ENCODE measurements around the gene RNU6-7.

Gene RNU6-7

GRCh38 chr14:32230695-32231280 is 28.9 kb downstream of the RNU6-7 start:
- no peaks in the 10 kb centered on the region for H3K27me3 ChIP-seq (ENCODE audit: low read depth, low read length)
- H3K4me1 ChIP-seq (ENCODE audit: control insufficient read depth in 1 of 2, insufficient read depth in 2 of 2, low read length in 2 of 2): peaks cover 0 to 8% of the 10 kb centered on the region in 2 donors
- no peak overlapping the region for H3K4me3 ChIP-seq (ENCODE audit: low read depth in 1 of 2, low read length in 2 of 2)
- no peaks in the 10 kb centered on the region for H3K36me3 ChIP-seq (ENCODE audit: control insufficient read depth in 1 of 2, insufficient read depth in 2 of 2, low read length in 2 of 2)
- peak overlapping the region; percentile 28 for H3K27ac ChIP-seq (ENCODE audit: low read length)
- no peaks in the 10 kb centered on the region for H3K9me3 ChIP-seq (ENCODE audit: control insufficient read depth in 1 of 2, low read length in 2 of 2)

GRCh38 chr14:32232481-32232880 is 30.6 kb downstream of the RNU6-7 start:
- no peaks in the 10 kb centered on the region for H3K9me3 ChIP-seq (ENCODE audit: control insufficient read depth in 1 of 2, low read length in 2 of 2)
- H3K4me3 ChIP-seq (ENCODE audit: low read depth in 1 of 2, low read length in 2 of 2): no peak overlapping the region
- no peaks in the 10 kb centered on the region for H3K36me3 ChIP-seq (ENCODE audit: control insufficient read depth in 1 of 2, insufficient read depth in 2 of 2, low read length in 2 of 2)
- peaks cover 0 to 8% of the 10 kb centered on the region in 2 donors for H3K4me1 ChIP-seq (ENCODE audit: control insufficient read depth in 1 of 2, insufficient read depth in 2 of 2, low read length in 2 of 2)
- H3K27ac ChIP-seq (ENCODE audit: low read length): no peak overlapping the region
- no peaks in the 10 kb centered on the region for H3K27me3 ChIP-seq (ENCODE audit: low read depth, low read length)

- Histone ChIP-seq H3K4me1 (ENCODE audit: control insufficient read depth in 1 of 2, insufficient read depth in 2 of 2, low read length in 2 of 2) (peaks cover 0 to 8% of the 10 kb centered on the region in 2 donors), H3K4me3 (ENCODE audit: low read depth in 1 of 2, low read length in 2 of 2) (no peak overlapping the region), H3K27me3 (ENCODE audit: low read depth, low read length) (no peaks in the 10 kb centered on the region), H3K9me3 (ENCODE audit: control insufficient read depth in 1 of 2, low read length in 2 of 2) (no peaks in the 10 kb centered on the region), H3K27ac (ENCODE audit: low read length) (no peak overlapping the region), H3K36me3 (ENCODE audit: control insufficient read depth in 1 of 2, insufficient read depth in 2 of 2, low read length in 2 of 2) (no peaks in the 10 kb centered on the region)
Measured at GRCh38 chr14:32233260-32233659, 31.4 kb downstream of the RNU6-7 start.

GRCh38 chr14:32244404-32244803 is 42.6 kb downstream of the RNU6-7 start:
- H3K27me3 ChIP-seq (ENCODE audit: low read depth, low read length): no peaks in the 10 kb centered on the region
- H3K9me3 ChIP-seq (ENCODE audit: control insufficient read depth in 1 of 2, low read length in 2 of 2): no peaks in the 10 kb centered on the region
- H3K4me3 ChIP-seq (ENCODE audit: low read depth in 1 of 2, low read length in 2 of 2): no peak overlapping the region
- H3K27ac ChIP-seq (ENCODE audit: low read length): no peak overlapping the region
- H3K36me3 ChIP-seq (ENCODE audit: control insufficient read depth in 1 of 2, insufficient read depth in 2 of 2, low read length in 2 of 2): no peaks in the 10 kb centered on the region
- no peaks in the 10 kb centered on the region for H3K4me1 ChIP-seq (ENCODE audit: control insufficient read depth in 1 of 2, insufficient read depth in 2 of 2, low read length in 2 of 2)

- H3K36me3 ChIP-seq (ENCODE audit: control insufficient read depth in 1 of 2, insufficient read depth in 2 of 2, low read length in 2 of 2): no peaks in the 10 kb centered on the region
- H3K27ac ChIP-seq (ENCODE audit: low read length): no peak overlapping the region
- no peaks in the 10 kb centered on the region for H3K9me3 ChIP-seq (ENCODE audit: control insufficient read depth in 1 of 2, low read length in 2 of 2)
- H3K4me3 ChIP-seq (ENCODE audit: low read depth in 1 of 2, low read length in 2 of 2): no peak overlapping the region
- H3K4me1 ChIP-seq (ENCODE audit: control insufficient read depth in 1 of 2, insufficient read depth in 2 of 2, low read length in 2 of 2): peaks cover 0 to 6% of the 10 kb centered on the region in 2 donors
- H3K27me3 ChIP-seq (ENCODE audit: low read depth, low read length): no peaks in the 10 kb centered on the region
Measured at GRCh38 chr14:32246751-32247150, 44.9 kb downstream of the RNU6-7 start.

- H3K4me1 ChIP-seq (ENCODE audit: control insufficient read depth in 1 of 2, insufficient read depth in 2 of 2, low read length in 2 of 2): peaks cover 0 to 10% of the 10 kb centered on the region in 2 donors
- H3K27ac ChIP-seq (ENCODE audit: low read length): no peak overlapping the region
- H3K27me3 ChIP-seq (ENCODE audit: low read depth, low read length): no peaks in the 10 kb centered on the region
- H3K36me3 ChIP-seq (ENCODE audit: control insufficient read depth in 1 of 2, insufficient read depth in 2 of 2, low read length in 2 of 2): no peaks in the 10 kb centered on the region
- no peaks in the 10 kb centered on the region for H3K9me3 ChIP-seq (ENCODE audit: control insufficient read depth in 1 of 2, low read length in 2 of 2)
- no peak overlapping the region for H3K4me3 ChIP-seq (ENCODE audit: low read depth in 1 of 2, low read length in 2 of 2)
Measured at GRCh38 chr14:32249371-32249770, 47.5 kb downstream of the RNU6-7 start.

- Histone ChIP-seq H3K4me3 (ENCODE audit: low read depth in 1 of 2, low read length in 2 of 2) (no peak overlapping the region), H3K27ac (ENCODE audit: low read length) (no peak overlapping the region), H3K36me3 (ENCODE audit: control insufficient read depth in 1 of 2, insufficient read depth in 2 of 2, low read length in 2 of 2) (no peaks in the 10 kb centered on the region), H3K9me3 (ENCODE audit: control insufficient read depth in 1 of 2, low read length in 2 of 2) (no peaks in the 10 kb centered on the region), H3K27me3 (ENCODE audit: low read depth, low read length) (no peaks in the 10 kb centered on the region), H3K4me1 (ENCODE audit: control insufficient read depth in 1 of 2, insufficient read depth in 2 of 2, low read length in 2 of 2) (peaks cover 0 to 12% of the 10 kb centered on the region in 2 donors)
Measured at GRCh38 chr14:32249780-32250179, 47.9 kb downstream of the RNU6-7 start.

- Histone ChIP-seq H3K36me3 (ENCODE audit: control insufficient read depth in 1 of 2, insufficient read depth in 2 of 2, low read length in 2 of 2) (no peaks in the 10 kb centered on the region), H3K27me3 (ENCODE audit: low read depth, low read length) (no peaks in the 10 kb centered on the region), H3K27ac (ENCODE audit: low read length) (no peak overlapping the region), H3K9me3 (ENCODE audit: control insufficient read depth in 1 of 2, low read length in 2 of 2) (no peaks in the 10 kb centered on the region), H3K4me1 (ENCODE audit: control insufficient read depth in 1 of 2, insufficient read depth in 2 of 2, low read length in 2 of 2) (peaks cover 0 to 12% of the 10 kb centered on the region in 2 donors), H3K4me3 (ENCODE audit: low read depth in 1 of 2, low read length in 2 of 2) (no peak overlapping the region)
Measured at GRCh38 chr14:32250681-32251080, 48.8 kb downstream of the RNU6-7 start.

- no peaks in the 10 kb centered on the region for H3K27me3 ChIP-seq (ENCODE audit: low read depth, low read length)
- peak overlapping the region; percentile 40 for H3K27ac ChIP-seq (ENCODE audit: low read length)
- no peaks in the 10 kb centered on the region for H3K9me3 ChIP-seq (ENCODE audit: control insufficient read depth in 1 of 2, low read length in 2 of 2)
- H3K4me1 ChIP-seq (ENCODE audit: control insufficient read depth in 1 of 2, insufficient read depth in 2 of 2, low read length in 2 of 2): peaks cover 0 to 12% of the 10 kb centered on the region in 2 donors
- no peak overlapping the region for H3K4me3 ChIP-seq (ENCODE audit: low read depth in 1 of 2, low read length in 2 of 2)
- H3K36me3 ChIP-seq (ENCODE audit: control insufficient read depth in 1 of 2, insufficient read depth in 2 of 2, low read length in 2 of 2): no peaks in the 10 kb centered on the region
Measured at GRCh38 chr14:32251530-32251929, 49.7 kb downstream of the RNU6-7 start.
